Uterus (tissue), 2 donors: ENCODE results near the gene PLEKHA7.

Experiments used
- POLR2A ChIP-seq, 2 donors: fragments of 450-650 bp; IDR thresholded peaks; one replicate each; pipeline ENCODE4 v1.6.1; 2016; ENCODE audit warnings: antibody characterized with exemption in 2 of 2, mild to moderate bottlenecking in 1 of 2, moderate library complexity in 1 of 2
- TF ChIP-seq, protein P1 (sequence below), 4 experiments: fragments of 200-600 bp in 2 of 4; fragments of 450-650 bp in 2 of 4; sonication (generic) in 2 of 4; IDR thresholded peaks; one replicate each; pipeline ENCODE4 v1.5.1; 2016 to 2019; ENCODE audit warnings: antibody characterized with exemption in 4 of 4, mild to moderate bottlenecking in 2 of 4, moderate library complexity in 1 of 4

DNA sequence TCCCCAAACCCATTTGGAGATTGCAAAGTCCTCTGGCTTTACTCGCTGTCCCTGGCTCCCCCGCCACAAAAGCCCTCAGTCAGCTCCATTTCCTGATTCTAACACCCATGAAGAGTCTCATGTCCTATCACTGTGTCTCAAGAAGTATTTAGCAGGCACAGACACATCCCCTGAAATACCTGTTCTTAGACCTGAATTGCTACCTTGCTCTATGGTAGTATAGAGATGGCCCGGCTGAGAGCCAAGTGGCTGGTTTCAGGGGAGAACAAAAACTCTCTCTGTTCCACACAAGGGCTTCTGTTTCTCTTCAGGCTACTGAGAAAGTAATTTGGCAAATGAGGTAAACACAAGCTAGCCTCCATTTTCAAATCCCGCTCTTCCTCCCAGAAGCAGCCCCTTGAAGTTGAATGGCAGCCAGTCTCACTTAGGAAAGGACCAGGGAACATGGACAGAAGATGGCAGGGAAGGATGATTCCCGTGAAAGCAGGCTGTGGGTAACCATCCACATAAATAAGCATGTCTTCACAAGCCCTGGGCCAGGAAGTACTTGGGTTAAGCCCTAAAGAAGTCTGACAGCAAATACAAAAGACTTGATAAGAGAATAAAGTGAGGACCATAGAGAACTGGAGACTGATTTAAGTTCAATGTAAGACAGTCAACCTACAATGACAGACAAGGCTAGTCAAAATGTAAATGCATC is 138.0 kb downstream of the PLEKHA7 start:
- TF ChIP-seq, protein P1, sequence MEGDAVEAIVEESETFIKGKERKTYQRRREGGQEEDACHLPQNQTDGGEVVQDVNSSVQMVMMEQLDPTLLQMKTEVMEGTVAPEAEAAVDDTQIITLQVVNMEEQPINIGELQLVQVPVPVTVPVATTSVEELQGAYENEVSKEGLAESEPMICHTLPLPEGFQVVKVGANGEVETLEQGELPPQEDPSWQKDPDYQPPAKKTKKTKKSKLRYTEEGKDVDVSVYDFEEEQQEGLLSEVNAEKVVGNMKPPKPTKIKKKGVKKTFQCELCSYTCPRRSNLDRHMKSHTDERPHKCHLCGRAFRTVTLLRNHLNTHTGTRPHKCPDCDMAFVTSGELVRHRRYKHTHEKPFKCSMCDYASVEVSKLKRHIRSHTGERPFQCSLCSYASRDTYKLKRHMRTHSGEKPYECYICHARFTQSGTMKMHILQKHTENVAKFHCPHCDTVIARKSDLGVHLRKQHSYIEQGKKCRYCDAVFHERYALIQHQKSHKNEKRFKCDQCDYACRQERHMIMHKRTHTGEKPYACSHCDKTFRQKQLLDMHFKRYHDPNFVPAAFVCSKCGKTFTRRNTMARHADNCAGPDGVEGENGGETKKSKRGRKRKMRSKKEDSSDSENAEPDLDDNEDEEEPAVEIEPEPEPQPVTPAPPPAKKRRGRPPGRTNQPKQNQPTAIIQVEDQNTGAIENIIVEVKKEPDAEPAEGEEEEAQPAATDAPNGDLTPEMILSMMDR (IDR thresholded peaks at IDR 0.05), result no peak
- TF ChIP-seq POLR2A (IDR thresholded peaks at IDR 0.05), result no peak
